SKM-1 (cell line): ENCODE results near the gene SLCO3A1.

Source experiments
- DNase-seq: peaks from one replicate; lab custom pipeline; 2025; ENCODE audit not compliant: unreplicated experiment; lab: John Stamatoyannopoulos, UW

The SLCO3A1 gene

DNA sequence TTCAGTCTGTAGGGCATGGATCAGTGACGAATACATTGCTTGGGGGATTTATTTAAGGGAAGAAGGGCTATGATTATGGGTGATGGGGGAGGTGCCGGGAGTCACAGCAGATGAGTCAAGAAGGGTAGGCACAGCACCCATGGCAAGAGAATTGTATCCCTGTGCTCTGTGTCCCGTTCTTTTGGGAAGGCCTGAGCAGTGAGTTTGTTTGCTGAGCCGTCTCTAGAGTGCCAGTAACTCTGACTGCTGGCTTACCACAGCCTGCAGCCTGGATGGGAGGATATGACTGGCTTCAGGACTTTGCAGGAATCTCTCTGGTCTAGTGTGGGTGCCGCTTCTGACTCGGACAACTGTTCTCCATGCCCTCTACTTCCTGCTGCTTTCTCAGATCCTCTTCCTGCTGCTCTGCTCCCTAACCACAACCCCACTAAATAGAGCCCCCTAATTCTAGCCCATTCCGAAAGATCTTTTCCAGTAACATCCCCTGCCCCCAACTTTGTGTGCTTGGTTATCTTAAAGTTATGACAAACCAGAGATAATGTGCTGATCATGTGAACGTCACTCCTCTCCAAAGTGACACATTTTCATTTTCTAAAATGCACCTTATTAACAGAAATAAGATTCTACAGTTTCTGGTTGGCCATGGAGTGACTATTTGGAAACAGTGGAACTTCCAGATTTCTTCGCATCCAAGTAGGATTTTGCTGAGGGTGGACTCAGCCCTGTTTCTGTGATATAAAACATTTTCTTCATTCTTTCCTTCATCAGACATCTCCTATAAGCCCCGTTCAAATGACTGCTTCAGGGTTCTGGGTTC, 239.0 kb downstream of the SLCO3A1 start:
- DNase-seq: no peak

DNA sequence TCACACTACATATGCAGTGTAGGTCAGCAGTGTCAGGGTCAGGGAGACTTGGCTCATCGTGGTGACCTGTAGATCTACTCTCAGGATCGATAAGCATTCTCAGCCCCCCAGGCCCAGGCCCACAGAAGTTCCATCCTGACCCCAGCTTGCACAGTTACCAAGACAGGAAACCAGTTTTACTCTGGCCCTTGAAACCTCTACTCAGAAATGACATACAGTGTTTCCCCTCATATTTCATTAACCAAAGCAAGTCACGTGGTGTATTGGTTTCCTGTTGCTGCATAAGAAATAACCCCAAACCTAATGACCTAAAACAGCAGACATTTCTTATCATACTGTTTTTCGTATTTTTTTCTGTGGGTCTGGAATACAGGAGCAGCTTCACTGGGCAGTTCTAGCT, 242.2 kb downstream of the SLCO3A1 start:
- DNase-seq: no peak

DNA sequence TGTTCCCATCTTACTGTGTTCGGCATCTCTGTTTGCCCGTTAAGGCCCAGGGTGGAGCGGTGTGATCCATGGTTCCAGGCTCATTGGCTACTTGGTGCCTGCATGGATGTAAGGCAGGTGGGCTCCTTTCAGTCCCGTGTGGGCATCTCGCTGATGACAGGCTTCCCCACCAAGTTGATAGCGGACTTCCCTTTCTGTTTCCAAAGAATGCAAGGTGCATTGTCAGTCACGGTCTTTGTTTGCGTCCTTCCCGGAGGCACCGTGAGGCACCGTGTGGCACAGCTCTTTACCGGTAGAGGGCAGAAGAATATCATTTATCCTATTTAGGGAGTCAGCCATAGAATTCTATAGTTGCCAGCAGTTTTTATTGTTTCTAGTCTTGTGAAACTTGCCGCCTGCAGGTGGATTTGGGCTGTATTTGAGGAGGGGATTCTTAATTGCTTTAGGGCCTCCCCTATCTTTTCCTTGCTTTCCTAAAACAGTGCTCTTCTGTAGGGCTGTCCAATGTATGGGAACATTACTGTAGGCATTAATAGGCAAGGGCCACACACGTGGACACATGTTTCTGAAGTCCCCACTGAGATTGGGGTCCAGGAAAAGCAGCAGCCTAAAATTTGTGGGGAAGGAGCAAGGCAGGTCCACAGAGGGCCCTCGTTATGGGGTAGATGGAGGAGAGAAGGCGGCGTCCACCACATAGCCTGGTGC, 244.1 kb downstream of the SLCO3A1 start:
- no peak for DNase-seq

DNA sequence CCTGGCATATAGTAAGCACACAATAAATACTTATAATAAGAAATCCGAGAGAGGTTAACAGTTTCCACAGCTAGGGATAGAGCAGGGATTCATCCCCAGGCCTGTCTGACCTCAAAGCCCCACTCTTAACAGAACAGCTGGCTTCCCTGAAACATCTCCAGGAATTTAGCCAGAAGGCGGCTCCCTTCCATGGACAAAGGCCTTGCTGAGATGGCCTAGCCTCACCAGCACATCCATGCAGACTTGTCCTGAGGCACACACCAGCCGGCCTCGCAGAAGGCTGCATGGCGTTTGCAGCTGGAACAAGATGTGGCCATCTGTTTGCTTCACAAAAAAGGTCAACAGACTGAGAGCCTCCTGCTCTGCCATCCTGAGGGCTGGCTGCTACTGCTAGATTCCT, 245.4 kb downstream of the SLCO3A1 start:
- no peak for DNase-seq

DNA sequence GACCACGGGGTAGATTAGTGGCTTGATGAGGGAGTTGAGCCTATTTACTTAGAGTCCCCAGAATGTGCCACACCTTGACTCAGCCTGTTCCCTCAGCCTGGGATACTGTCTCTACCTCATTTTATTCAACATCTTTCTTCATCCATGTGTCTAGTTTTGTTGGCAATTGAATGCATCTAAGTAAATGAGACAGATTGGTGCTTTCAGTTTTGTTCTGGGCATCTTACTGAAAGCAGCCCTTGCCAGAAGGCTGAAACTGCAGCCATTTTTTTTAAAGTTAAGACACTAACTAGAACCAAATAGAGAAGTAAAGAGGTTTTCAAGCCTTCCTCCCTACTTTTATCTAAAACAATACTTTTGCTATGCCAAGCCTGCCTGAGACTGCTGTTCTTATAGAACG, 246.8 kb downstream of the SLCO3A1 start:
- DNase-seq: no peak

DNA sequence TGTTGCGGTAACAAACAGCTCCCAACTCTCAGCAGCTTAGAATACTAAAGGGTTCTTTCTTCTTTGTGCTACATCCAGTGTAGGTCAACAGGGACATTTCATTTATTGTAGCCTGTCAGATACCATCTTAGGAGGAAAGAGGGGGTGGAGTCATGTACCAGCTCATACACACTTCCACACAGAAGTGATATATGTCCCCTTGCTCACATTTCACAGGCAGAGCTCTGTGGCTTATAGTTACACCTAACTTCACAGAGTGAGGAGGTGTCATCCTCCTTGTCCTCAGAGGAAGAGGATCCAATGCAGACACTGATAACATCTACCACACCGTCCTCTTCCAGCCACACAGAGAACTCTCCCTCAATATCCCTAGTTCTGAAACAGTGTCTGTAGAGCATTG, 247.2 kb downstream of the SLCO3A1 start:
- no peak for DNase-seq

DNA sequence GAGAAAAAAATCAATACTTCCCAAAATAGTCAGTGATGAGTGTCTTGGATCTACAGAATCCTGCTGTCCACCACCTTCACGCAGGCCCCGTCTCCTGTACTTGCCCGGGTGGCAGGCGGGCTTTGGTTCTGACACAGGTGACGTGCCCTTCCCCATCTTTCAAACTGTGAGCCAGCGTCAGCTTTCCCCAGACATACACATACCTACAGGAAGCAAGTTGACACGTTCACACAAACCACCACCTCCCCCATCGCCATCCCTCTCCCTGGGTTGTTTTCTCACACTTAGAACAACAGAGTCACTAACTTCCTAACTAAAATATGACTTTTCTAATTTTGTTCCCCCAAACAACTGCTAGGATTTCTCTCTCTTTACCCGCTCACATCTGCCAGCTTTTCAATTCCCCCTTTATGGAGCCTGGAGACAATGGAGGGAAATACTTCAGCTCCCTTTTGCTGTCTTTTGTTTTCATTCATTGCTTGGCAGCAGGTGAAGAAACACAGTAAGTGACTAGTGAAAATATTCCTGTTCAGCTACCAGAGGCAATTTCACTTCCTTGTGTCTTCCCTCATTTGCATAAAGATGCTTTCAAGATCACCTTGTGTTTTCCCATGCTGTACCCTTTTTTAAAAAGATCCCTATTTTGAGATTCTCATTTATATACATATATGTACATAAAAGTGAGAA, 248.3 kb downstream of the SLCO3A1 start:
- no peak for DNase-seq

DNA sequence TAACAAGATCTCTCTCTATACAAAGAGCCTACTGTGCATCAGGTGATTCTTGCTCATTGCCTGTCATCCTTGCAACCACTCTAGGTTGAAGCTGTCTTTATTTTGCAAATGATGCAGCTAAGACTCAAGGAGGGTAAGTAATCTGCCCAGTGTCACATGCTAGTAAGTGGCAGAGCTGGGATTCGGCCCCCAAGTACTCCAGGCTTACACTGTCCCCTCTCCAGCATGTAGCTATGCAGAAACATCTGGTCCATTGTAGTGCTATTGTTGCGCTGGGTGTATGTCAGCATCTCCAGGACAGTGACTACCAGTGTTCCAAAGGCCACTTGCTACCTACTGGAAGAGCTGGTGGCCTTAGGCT, 248.9 kb downstream of the SLCO3A1 start:
- no peak for DNase-seq

DNA sequence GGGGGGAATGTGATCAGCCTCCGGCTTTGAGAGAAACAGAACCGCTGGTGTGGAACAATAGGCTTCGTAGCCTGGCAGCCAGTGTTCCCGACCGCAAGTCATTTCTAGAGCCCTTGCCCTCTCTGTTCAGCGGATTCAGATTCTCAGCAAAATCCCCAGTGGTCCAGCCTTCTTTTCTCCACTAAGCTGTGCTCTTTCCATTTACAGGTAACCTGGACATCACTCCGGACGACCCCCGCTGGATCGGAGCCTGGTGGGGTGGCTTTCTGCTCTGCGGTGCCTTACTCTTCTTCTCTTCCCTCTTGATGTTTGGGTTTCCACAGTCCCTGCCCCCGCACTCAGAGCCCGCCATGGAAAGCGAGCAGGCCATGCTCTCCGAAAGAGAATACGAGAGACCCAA, 250.6 kb downstream of the SLCO3A1 start:
- DNase-seq: no peak

DNA sequence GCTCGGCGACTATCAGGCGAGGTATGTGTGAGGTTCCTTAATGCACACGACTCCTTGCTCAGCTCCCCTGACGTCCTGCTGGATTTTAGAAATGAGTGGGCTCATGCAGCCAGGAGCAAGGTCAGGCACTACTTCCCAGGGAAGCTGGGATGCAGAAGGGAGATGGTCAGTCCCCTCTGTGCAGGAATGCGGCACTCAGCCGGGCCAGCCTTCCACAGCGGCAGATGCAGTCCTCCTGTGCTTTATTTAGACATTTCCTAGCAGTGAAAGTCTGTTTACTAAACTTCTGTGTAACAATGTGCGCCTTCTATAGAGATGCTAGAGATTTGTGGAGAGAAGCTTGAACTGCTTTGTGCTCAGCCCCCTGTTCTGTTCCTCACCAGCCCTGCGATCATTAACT, 252.1 kb downstream of the SLCO3A1 start:
- DNase-seq: no peak

DNA sequence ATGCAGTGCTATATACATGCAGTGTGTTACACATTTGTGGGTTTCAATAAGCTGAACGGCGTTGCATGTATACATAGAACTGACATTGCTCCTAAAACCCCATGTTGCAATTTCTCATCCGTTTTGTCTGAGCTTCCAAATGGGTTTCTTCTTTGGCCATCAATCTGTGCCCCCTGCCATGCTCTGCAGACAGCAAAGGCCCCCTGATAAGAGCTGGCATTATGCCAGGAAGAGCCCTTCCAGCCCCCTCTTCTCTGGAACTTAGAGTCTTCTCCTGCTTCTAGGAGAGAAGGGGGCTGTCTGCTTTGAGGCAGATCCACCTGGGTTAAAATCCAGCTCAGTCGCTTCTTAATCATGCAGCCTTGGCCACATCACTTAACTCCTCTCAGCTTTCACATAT, 254.0 kb downstream of the SLCO3A1 start:
- no peak for DNase-seq

DNA sequence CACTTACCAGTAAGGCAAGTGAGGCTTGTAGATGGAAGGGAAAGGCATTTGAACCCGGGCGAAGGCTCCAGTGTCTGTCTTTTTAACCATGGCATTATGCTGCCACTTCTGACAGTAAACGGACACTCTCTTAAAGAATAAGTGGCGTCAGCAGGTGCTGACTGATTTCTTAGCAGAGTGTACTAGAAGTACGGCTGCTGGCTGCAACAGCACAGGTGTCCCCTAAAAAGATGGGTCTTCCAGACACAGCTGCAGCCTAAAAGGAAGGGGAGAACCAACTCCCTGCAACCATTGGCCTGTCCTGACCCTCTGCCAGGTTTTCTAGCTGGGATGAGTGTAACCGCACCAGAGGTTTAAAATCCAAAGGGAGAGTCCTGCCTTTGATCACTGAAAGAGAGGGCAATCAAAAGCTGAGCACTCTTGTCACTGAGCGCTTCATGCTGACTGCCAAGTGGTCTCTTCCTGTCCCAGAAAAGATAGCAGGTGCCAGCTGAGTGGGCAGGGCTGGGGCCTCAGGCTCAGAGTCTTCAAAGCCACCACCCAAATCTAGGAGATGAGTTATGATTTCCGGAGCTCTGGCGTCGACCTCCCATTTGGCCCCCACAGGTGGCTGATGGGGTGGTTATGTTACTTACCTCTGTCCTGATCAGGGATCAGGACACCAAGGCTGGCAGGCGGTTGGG, 255.8 kb downstream of the SLCO3A1 start:
- no peak for DNase-seq

DNA sequence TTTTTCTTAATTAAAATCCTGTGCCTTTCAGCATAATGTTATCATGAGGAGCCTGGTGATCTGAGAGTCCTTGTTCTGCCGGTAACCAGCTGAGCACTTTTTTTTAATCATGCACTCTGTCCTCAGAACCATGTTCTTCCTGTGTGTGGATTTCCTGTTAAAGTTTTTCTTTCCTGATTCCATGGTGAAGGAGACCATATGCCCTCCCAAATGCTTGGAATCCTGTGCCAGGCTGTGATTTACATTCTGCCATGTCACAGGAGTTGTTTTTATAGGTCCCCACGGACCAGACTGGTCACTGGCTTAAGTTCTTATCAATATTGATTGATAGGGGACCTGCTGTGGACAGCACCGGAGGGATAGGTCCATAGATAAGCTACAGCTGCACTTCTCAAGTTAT, 257.8 kb downstream of the SLCO3A1 start:
- no peak for DNase-seq

DNA sequence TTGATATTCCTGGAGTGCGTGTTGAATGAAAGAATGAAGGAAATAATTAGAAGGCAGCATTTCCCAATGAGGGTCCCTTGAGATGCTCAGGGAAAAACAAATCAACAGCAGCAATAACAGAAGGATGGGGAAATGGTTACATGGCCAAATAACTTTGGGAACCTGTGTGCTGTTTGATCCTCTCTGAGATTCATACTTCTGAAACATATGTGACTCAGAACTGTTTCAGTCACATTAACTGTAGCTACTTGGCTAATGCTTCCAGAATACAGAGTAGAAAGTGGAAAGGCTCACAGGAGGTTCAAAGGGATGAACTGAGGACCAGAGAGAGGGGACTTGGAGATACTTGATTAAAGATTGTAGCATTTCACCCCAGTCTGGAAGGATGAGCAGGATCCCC, 258.2 kb downstream of the SLCO3A1 start:
- no peak for DNase-seq

DNA sequence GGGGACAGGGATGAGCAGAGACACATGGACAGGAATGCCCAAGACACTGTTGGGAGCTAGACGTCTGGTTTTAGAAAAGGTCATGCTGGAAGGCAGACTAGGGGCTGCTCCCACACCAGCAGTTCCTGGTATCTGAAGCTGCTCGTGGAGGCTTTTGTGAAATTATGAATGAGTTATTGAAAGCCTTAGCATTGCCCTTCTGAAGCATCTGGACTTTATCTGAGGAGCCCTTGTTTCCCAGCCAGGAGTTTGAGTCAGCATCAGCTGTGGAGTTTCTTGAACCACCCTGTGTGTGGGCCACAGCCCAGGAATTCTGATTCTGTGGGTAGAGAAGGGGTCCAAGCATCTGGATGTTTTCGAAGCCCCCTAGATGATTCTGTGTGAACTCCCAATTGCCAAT, 258.7 kb downstream of the SLCO3A1 start:
- no peak for DNase-seq

DNA sequence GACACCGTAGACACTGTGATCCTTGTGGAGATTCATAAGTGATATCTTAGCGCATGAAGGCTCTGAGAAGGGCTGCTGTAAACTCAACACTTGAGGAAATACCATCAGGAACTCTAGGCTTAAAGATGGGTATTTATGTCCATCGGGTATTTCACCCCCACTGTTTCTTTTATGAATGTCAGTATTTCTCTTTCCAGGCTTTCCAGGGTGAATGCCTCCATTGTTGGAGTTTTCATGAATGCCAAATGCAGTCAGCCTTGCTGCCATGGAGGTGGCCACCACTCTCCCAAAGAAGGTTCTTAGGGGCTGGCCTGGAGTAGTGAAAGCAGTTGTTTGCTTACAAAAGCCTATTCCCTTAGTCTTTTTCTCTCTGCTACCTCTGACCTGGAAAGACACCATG, 259.2 kb downstream of the SLCO3A1 start:
- no peak for DNase-seq

DNA sequence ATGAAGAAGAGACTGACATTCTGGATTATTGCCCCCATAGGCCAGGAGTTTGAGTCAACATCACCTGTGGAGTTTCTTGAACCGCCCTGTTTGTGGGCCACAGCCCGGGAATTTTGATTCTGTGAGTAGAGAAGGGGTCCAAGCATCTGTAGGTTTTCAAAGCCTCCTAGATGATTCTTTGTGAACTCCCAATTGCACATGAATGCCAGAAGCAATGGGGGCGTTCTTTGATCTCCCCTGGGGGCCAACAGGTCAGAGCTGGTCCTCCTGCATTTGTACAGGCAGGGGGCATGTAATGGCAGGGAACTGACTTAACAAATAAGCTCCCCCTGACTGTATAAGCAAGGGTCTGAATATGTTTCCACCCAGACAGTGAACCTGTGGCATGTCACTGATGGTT, 260.3 kb downstream of the SLCO3A1 start:
- DNase-seq: no peak

DNA sequence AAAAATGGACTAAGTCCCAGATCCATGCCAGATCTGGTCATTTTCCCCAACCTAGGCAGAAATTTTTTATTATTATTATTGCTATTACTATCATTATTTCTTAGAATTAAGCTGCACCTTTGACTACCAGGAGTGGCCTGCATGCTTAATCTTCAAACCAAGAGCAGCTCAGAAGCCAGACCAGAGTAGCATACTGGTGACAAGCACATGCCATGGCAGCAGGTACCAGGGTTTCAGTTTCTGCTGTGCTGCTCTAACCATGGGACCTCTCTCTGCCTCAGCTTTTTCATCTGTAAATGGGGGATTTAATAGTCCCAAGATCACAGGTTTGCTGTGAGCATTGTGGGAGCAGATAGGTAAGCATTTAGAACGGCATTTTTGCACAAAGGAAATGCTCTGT, 262.3 kb downstream of the SLCO3A1 start:
- no peak for DNase-seq

DNA sequence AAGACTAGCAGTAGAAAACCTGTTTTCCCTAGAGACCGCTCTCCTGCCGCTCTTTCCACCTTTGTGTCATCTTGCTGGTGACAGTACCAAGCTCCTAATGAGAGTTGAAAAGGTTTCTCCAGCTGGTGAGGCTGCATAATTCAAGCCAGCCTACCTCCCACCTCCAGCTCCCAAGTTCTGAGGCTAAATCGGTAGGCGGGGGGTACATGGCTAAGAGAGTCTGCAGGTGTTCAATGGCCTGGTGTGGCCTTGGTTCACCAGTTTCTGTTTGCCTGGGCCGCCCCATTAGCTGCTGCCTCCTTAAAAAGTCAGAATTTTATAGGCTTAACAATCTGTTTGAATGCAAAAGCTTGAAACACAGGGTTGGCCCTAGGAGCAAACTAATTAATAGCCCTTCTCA, 262.8 kb downstream of the SLCO3A1 start:
- DNase-seq: no peak

DNA sequence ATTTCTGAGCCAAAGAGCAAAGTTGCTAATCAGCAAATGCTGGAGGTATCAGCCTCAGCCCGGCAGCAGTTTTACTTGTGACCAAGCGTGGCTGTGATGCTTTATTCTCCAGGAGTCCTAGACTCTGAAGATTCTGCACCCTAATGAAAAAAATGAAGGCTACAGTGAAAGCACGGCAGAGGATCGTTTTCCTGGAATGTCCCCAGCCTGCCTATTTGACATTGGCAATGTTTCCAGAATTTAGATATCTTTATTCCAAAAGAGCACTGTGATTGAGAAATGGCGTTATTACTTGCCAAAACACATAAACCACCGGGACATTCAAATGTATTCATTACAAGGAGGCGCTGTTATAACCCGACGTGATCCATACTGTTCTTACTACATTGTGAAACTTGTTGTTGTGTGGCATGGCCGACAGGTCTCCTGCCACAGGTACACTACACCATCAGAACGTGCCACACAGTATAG, 263.8 kb downstream of the SLCO3A1 start:
- no peak for DNase-seq

DNA sequence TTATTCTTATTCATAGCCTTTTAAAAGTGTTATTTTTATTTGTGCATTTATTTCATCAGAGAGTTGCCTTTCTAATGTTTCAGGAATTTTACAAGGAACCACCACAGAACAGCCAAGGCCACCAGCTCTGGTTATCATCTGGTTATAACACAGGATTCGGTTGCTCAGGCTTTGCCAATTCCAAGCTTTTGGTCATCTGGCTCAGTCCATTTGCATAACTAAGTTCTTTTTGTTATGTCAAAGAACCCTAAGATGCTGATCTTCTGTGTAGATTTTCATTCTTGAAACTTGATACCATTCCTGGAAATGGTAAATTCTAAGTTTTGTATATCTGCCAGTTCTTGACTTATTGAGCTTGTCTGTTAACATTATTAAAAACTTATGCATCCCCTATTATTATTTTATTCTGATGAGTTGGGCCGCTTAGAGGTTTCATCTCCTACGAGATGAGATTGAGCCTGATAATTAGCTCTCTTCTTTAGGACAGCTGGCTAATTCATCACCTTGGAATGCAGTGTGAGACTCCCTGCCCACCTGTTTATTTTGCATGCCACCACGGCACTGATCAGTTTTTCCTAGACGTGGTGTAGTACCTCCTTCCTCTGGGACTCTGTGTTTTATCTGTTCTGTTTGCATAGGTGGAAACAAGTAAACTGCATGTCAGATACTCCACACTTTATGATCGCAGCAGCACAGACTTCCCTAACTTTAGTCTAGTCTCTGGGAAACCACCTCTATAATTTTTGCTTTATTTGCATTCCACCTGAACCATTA, 264.8 kb downstream of the SLCO3A1 start:
- no peak for DNase-seq
